ENCODE data around the gene CA4.

GRCh38 chr17:60164164-60164563 is 14.4 kb downstream of the CA4 start:
- no peak for TF ChIP-seq EZH2 (IDR thresholded peaks at IDR 0.05; ENCODE audit: borderline replicate concordance)
- TF ChIP-seq, protein P1, sequence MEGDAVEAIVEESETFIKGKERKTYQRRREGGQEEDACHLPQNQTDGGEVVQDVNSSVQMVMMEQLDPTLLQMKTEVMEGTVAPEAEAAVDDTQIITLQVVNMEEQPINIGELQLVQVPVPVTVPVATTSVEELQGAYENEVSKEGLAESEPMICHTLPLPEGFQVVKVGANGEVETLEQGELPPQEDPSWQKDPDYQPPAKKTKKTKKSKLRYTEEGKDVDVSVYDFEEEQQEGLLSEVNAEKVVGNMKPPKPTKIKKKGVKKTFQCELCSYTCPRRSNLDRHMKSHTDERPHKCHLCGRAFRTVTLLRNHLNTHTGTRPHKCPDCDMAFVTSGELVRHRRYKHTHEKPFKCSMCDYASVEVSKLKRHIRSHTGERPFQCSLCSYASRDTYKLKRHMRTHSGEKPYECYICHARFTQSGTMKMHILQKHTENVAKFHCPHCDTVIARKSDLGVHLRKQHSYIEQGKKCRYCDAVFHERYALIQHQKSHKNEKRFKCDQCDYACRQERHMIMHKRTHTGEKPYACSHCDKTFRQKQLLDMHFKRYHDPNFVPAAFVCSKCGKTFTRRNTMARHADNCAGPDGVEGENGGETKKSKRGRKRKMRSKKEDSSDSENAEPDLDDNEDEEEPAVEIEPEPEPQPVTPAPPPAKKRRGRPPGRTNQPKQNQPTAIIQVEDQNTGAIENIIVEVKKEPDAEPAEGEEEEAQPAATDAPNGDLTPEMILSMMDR (IDR thresholded peaks at IDR 0.05; ENCODE audit: poor library complexity), result no peak

Data from hepatocyte (in vitro differentiated cells).